Type B pancreatic cell (in vitro differentiated cells): ENCODE results near the gene KRTAP4-8. TPM values are rescaled to one million over a fixed set of nuclear protein-coding genes. Genes with fewer than 3 reads are reported as not detected.
"Not testable (repeated sequence)": the region's sequence is repeated elsewhere in the genome, so short reads cannot be mapped to it uniquely, and the experiment has no call there.

ENCODE experiments used
- DNase-seq: peaks from one replicate; pipeline ENCODE4 v3.0.0; 2021; ENCODE audit warnings: mixed read lengths; ENCODE audit not compliant: unreplicated experiment; ENCODE audit errors: extremely low spot score
- H3K27ac Mint-ChIP-seq: 2 replicates; pipeline ENCODE4 v1.8.0; 2021; ENCODE audit warnings: mild to moderate bottlenecking, mixed read lengths
- H3K27me3 Mint-ChIP-seq: 2 replicates; pipeline ENCODE4 v1.8.0; 2021; ENCODE audit warnings: mixed read lengths
- H3K36me3 Mint-ChIP-seq: 2 replicates; pipeline ENCODE4 v1.8.0; 2021; ENCODE audit warnings: mixed read lengths
- H3K4me1 Mint-ChIP-seq: one replicate; pipeline ENCODE4 v1.8.0; 2021; ENCODE audit warnings: mixed read lengths; ENCODE audit not compliant: unreplicated experiment
- H3K4me3 Mint-ChIP-seq: 2 replicates; pipeline ENCODE4 v1.8.0; 2021; ENCODE audit warnings: mild to moderate bottlenecking, mixed read lengths
- H3K9me3 Mint-ChIP-seq: 2 replicates; pipeline ENCODE4 v1.8.0; 2021; ENCODE audit warnings: mixed read lengths
- CTCF ChIP-seq: fragments of 200-600 bp; sonication (generic); conservative IDR thresholded peaks from 2 replicates; pipeline ENCODE4 v1.5.0; 2021; ENCODE audit warnings: antibody characterized with exemption, mild to moderate bottlenecking
- total RNA-seq: library from RNA; stranded (reverse); gene quantifications from 2 replicates; pipeline ENCODE4 v1.2.1, GENCODE V29; 2021; ENCODE audit warnings: low replicate concordance

KRTAP4-8 gene
- total RNA-seq, 1 donor from 2014 or later = not detected

- Mint-ChIP-seq H3K27ac (no peak overlapping the region), H3K9me3 (no peaks in the 10 kb centered on the region), H3K27me3 (peaks cover 4% of the 10 kb centered on the region), H3K4me3 (no peak overlapping the region), H3K36me3 (no peaks in the 10 kb centered on the region), H3K4me1 (no peaks in the 10 kb centered on the region)
- TF ChIP-seq CTCF = no peak
- DNase-seq = no peak
Measured at GRCh38 chr17:41073676-41074075, 24.3 kb downstream of the KRTAP4-8 start.

GRCh38 chr17:41071606-41072360 lies 26.2 kb downstream of the KRTAP4-8 start:
- Mint-ChIP-seq H3K4me3 (no peak overlapping the region), H3K36me3 (no peaks in the 10 kb centered on the region), H3K27me3 (peaks cover 4% of the 10 kb centered on the region), H3K4me1 (peaks cover 9% of the 10 kb centered on the region), H3K27ac (no peak overlapping the region), H3K9me3 (no peaks in the 10 kb centered on the region)
- TF ChIP-seq CTCF = no peak
- DNase-seq = no peak

- no peaks in the 10 kb centered on the region for H3K9me3 Mint-ChIP-seq
- H3K36me3 Mint-ChIP-seq = no peaks in the 10 kb centered on the region
- H3K4me3 Mint-ChIP-seq = no peak overlapping the region
- TF ChIP-seq CTCF = no peak
- no peak for DNase-seq
- H3K4me1 Mint-ChIP-seq = peaks cover 9% of the 10 kb centered on the region
- no peak overlapping the region for H3K27ac Mint-ChIP-seq
- H3K27me3 Mint-ChIP-seq = no peaks in the 10 kb centered on the region
Measured at GRCh38 chr17:41069031-41069430, 28.9 kb downstream of the KRTAP4-8 start.

GRCh38 chr17:41067281-41067680 lies 30.7 kb downstream of the KRTAP4-8 start:
- H3K36me3 Mint-ChIP-seq = no peaks in the 10 kb centered on the region
- H3K27me3 Mint-ChIP-seq = no peaks in the 10 kb centered on the region
- H3K9me3 Mint-ChIP-seq = no peaks in the 10 kb centered on the region
- no peak for TF ChIP-seq CTCF
- peaks cover 9% of the 10 kb centered on the region for H3K4me1 Mint-ChIP-seq
- no peak for DNase-seq
- no peak overlapping the region for H3K4me3 Mint-ChIP-seq
- peak overlapping the region; percentile 14 for H3K27ac Mint-ChIP-seq

- Mint-ChIP-seq H3K9me3 (no peaks in the 10 kb centered on the region), H3K4me1 (peaks cover 16% of the 10 kb centered on the region), H3K27me3 (no peaks in the 10 kb centered on the region), H3K27ac (no peak within 1 kb of the TSS), H3K36me3 (no peaks in the 10 kb centered on the region), H3K4me3 (no peak within 1 kb of the TSS)
- no peak for TF ChIP-seq CTCF
- no peak for DNase-seq
Measured at GRCh38 chr17:41065829-41066624, 31.9 kb downstream of the KRTAP4-8 start, which contains the start of gene KRTAP2-4. Gene KRTAP2-4 (minus strand): TSS chr17:41065879. CDS start chr17:41065845, 34 bp downstream.

GRCh38 chr17:41065016-41065689 lies 32.8 kb downstream of the KRTAP4-8 start:
- H3K27ac Mint-ChIP-seq, H3K4me3 Mint-ChIP-seq: not testable (repeated sequence)

More at GRCh38 chr17:41065016-41065689, 32.8 kb downstream of the KRTAP4-8 start:
- not testable (repeated sequence) for H3K27me3 Mint-ChIP-seq, H3K9me3 Mint-ChIP-seq, H3K36me3 Mint-ChIP-seq, DNase-seq
- peaks cover 21% of the 10 kb centered on the region for H3K4me1 Mint-ChIP-seq
